CD4-positive, alpha-beta memory T cell (primary cell): ENCODE results near the gene PMEPA1. TPM values are rescaled to one million over a fixed set of nuclear protein-coding genes. Genes with fewer than 3 reads are reported as not detected.

Experiments
- CTCF ChIA-PET: fragments of 350-600 bp; sonication (Branson Sonifier 250); formaldehyde crosslinking; loops from one replicate; lab custom pipeline; 2021; ENCODE audit warnings: inconsistent platforms; ENCODE audit not compliant: partially characterized antibody; lab: Charles Lee
- POLR2A ChIA-PET: fragments of 350-600 bp; sonication (Branson Sonifier 250); formaldehyde crosslinking; loops from one replicate; lab custom pipeline; 2021; ENCODE audit not compliant: partially characterized antibody; lab: Charles Lee
- DNase-seq, 5 donors: peaks; one replicate each; pipeline versions ENCODE4 v3.0.0 to v3.0.0-alpha.2; 2020 to 2022; ENCODE audit warnings: mixed read lengths in 1 of 5
- H3K27ac ChIP-seq: one replicate; pipeline ENCODE4 v1.7.0; 2013; ENCODE audit warnings: low read depth, low read length
- H3K27me3 ChIP-seq: 2 replicates; pipeline ENCODE4 v1.7.0; 2013; ENCODE audit warnings: mild to moderate bottlenecking, low read length, moderate library complexity; ENCODE audit not compliant: insufficient read depth
- H3K36me3 ChIP-seq: 2 replicates; pipeline ENCODE4 v1.7.0; 2013; ENCODE audit warnings: mild to moderate bottlenecking, low read length, moderate library complexity; ENCODE audit not compliant: insufficient read depth
- H3K4me1 ChIP-seq: 2 replicates; pipeline ENCODE4 v1.7.0; 2013; ENCODE audit warnings: mild to moderate bottlenecking, low read length, moderate library complexity; ENCODE audit not compliant: insufficient read depth
- H3K4me3 ChIP-seq, 2 donors: one replicate each; pipeline ENCODE4 v1.7.0; 2013; ENCODE audit warnings: low read length in 2 of 2, mild to moderate bottlenecking in 1 of 2
- H3K9me3 ChIP-seq, 2 donors: one replicate each; pipeline ENCODE4 v1.7.0; 2013; ENCODE audit warnings: low read length in 2 of 2, control low read depth in 1 of 2; ENCODE audit not compliant: control insufficient read depth in 1 of 2
- H3K27ac Mint-ChIP-seq, 7 donors: one replicate each; pipeline ENCODE4 v1.8.0; 2020 to 2021; ENCODE audit warnings: mixed read lengths in 7 of 7, mild to moderate bottlenecking in 6 of 7, inconsistent platforms in 3 of 7, moderate library complexity in 3 of 7
- H3K27me3 Mint-ChIP-seq, 2 donors: one replicate each; pipeline ENCODE4 v1.8.0; 2020 to 2021; ENCODE audit warnings: mixed read lengths in 2 of 2
- H3K36me3 Mint-ChIP-seq, 2 donors: one replicate each; pipeline ENCODE4 v1.8.0; 2020 to 2021; ENCODE audit warnings: mixed read lengths in 2 of 2, inconsistent platforms in 1 of 2, mild to moderate bottlenecking in 1 of 2
- H3K4me1 Mint-ChIP-seq, 4 donors: one replicate each; pipeline ENCODE4 v1.8.0; 2020 to 2021; ENCODE audit warnings: mixed read lengths in 4 of 4, mild to moderate bottlenecking in 1 of 4
- H3K4me3 Mint-ChIP-seq, 8 donors: one replicate each; pipeline ENCODE4 v1.8.0; 2020 to 2021; ENCODE audit warnings: mixed read lengths in 8 of 8, mild to moderate bottlenecking in 7 of 8, moderate library complexity in 6 of 8, inconsistent platforms in 3 of 8
- H3K9me3 Mint-ChIP-seq, 8 donors: one replicate each; pipeline ENCODE4 v1.8.0; 2020 to 2021; ENCODE audit warnings: mixed read lengths in 8 of 8, mild to moderate bottlenecking in 5 of 8, inconsistent platforms in 3 of 8, moderate library complexity in 1 of 8
- intact Hi-C: fragments of 100-400 bp; cut with micrococcal nuclease; formaldehyde crosslinking; loops from one replicate; pipeline ENCODE4 v1.15.1; 2023
- polyA plus RNA-seq, 2 donors: library from polyadenylated mRNA; unstranded; fragments of 300-500 nt; fragmentation: Illumina TruSeq; gene quantifications; one replicate each; pipeline ENCODE4 v1.2.3, GENCODE V29; 2021
- total RNA-seq, 2 experiments: library from RNA; stranded (reverse); gene quantifications; one replicate each; pipeline ENCODE4 v1.2.3, GENCODE V29; 2021

The PMEPA1 gene
- total and polyA plus RNA-seq, 4 experiments from 2014 or later = 1.2 to 8.9 (median 5.5) TPM

DNA sequence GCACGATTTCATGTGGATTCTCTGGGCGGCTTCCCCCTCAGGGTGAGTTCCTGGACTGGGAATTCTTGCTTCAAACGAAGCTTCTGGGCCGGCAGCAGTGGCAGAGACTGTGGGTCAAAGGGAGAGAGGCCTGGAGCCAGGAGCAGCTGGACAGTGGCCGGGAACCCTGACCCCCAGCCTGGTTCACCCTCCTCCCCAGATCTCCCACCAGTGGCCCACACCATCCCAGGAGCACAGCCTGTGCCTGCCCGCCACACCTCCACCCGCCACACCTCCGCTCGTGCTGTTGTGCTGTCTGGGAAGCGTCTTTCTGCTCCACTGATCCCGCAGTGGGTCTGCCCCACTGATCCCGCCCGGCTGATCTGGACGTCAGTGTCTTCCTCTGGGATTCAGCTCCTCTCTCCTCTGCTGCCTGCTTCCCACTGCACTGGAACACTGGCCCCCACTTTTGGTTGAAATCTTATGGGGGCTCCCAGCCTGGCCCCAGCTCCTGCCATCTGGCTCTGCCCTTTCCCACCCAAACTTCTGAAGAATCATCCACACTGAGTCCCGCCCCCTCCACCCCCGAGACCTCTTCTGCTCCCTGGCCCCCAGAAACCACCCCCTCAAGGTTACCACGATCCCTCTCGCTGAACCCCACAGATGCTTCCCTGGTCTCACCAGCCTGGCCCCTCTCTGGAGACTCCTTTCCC lies 99.4 kb downstream of the PMEPA1 start:
- CTCF ChIA-PET = interaction anchor here (0.9 to 1.4 kb wide), 5 partner anchors 13 to 100 kb away, joined by 3 to 4 read pairs (median 3); no protein-coding TSS in a partner anchor
- H3K9me3 Mint-ChIP-seq = no peaks in the 10 kb centered on the region
- DNase-seq = no peak
- peaks cover 53 to 67% of the 10 kb centered on the region in 2 donors for H3K36me3 Mint-ChIP-seq
- H3K27ac Mint-ChIP-seq = peak overlapping the region in 1 of 7 donors; percentile 62
- peaks cover 10 to 29% (median 11%) of the 10 kb centered on the region in 4 donors for H3K4me1 Mint-ChIP-seq
- no peak overlapping the region for H3K4me3 ChIP-seq
- H3K27ac ChIP-seq = no peak overlapping the region
- peaks cover 56% of the 10 kb centered on the region for H3K36me3 ChIP-seq
- intact Hi-C loops = no loop called here
- no peaks in the 10 kb centered on the region for H3K27me3 Mint-ChIP-seq
- H3K9me3 ChIP-seq = no peaks in the 10 kb centered on the region
- POLR2A ChIA-PET = interaction anchor here (0.6 kb wide), 1 partner anchor 9 kb away, joined by 3 read pairs; no protein-coding TSS in a partner anchor
- no peak overlapping the region for H3K4me3 Mint-ChIP-seq
- H3K27me3 ChIP-seq = no peaks in the 10 kb centered on the region
- H3K4me1 ChIP-seq = peaks cover 13% of the 10 kb centered on the region

DNA sequence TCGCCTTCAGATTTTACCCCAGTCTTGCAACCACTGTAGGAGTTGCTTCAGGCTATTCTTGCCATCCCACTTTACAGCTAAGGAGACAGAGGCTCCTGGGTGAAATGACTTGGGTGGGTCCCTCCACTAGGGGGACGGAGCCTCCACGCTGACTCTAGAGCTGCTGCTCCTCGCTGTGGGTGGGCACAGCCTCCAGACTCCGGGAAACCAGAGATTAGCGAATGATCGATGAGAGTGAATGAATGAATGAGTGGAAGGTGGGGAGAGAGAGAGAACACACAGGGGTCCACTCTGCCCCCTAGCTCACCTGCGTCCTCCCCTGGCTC lies 100.0 kb downstream of the PMEPA1 start:
- Histone ChIP-seq H3K36me3 (peaks cover 50% of the 10 kb centered on the region), H3K27me3 (no peaks in the 10 kb centered on the region), H3K4me1 (peaks cover 10% of the 10 kb centered on the region), H3K9me3 (no peaks in the 10 kb centered on the region), H3K27ac (no peak overlapping the region), H3K4me3 (no peak overlapping the region)
- Mint-ChIP-seq H3K27ac (peak overlapping the region in 2 of 7 donors; percentile 17 to 74), H3K36me3 (peaks cover 54 to 67% of the 10 kb centered on the region in 2 donors), H3K9me3 (no peaks in the 10 kb centered on the region), H3K27me3 (no peaks in the 10 kb centered on the region), H3K4me1 (peaks cover 13 to 30% (median 15%) of the 10 kb centered on the region in 4 donors), H3K4me3 (no peak overlapping the region)
- no peak for DNase-seq
- intact Hi-C loops = no loop called here
- POLR2A ChIA-PET = no interaction called here
- CTCF ChIA-PET = interaction anchor here (0.9 to 1.4 kb wide), 2 partner anchors 13 kb away, joined by 3 to 4 read pairs; no protein-coding TSS in a partner anchor

DNA sequence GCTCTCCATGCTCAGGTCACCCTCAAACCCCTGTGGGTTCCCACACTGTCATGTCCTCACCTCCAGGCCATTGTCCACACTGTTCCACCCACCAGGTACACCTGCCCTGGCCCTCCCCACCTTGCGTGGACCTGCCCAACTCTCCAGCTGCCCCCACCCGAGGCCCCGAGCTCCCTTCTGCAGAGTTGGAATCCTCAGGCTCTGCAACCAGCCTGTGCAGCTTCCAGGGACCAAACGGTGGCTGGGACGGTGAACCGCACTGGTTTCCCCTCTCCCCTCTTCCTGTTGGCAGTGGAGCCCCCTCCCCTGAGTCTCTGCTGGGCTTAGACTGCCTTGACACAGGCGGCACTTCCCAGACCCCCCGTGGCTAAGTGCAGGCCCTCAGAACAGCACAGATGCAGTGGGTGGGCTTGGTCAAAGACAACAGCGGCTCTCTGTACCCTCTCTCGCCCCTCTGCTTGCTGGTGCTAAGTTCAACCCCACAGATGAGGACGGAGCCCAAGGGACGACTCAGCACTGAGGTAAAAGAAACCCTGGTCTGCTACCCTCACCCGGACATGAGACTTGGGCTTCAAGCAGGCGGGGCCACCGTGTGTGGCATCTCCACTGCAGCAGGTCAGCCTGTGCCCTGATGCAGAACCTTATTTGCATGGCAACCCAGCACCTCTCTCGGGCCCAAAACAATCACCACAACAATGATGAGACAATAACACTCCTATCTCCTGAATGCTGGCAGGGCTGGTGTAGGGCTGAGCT lies 100.6 kb downstream of the PMEPA1 start:
- DNase-seq = no peak
- peaks cover 10% of the 10 kb centered on the region for H3K4me1 ChIP-seq
- intact Hi-C loops = no loop called here
- H3K27me3 ChIP-seq = no peaks in the 10 kb centered on the region
- H3K9me3 ChIP-seq = no peaks in the 10 kb centered on the region
- Mint-ChIP-seq H3K27ac (peak overlapping the region in 1 of 7 donors; percentile 41), H3K36me3 (peaks cover 51 to 65% of the 10 kb centered on the region in 2 donors), H3K27me3 (no peaks in the 10 kb centered on the region), H3K9me3 (no peaks in the 10 kb centered on the region), H3K4me1 (peaks cover 15 to 35% (median 18%) of the 10 kb centered on the region in 4 donors), H3K4me3 (no peak overlapping the region)
- H3K36me3 ChIP-seq = peaks cover 45% of the 10 kb centered on the region
- H3K4me3 ChIP-seq = no peak overlapping the region
- POLR2A ChIA-PET = no interaction called here
- CTCF ChIA-PET = interaction anchor here (0.9 to 1.4 kb wide), 2 partner anchors 12 to 14 kb away, joined by 3 to 4 read pairs; no protein-coding TSS in a partner anchor
- H3K27ac ChIP-seq = no peak overlapping the region

DNA sequence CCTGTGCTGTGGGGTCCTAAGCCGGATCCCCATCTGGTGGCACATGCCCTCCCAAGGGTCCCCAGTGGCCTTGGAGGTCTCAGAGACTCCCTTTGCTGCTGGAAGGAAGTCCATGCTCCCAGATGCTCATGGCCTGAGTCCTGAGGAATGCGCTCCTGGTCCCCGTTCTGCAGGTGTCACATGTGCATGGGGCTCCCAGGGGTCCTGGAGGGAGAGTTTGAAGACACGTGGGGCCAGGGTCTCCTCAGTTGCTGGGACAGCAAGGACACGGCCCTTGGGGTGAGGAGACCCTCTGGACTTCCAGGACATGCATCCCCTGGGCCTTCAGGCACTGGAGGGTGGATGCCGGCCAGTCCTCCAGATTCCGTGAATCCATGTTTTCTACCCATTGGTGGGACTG lies 101.3 kb downstream of the PMEPA1 start:
- Histone ChIP-seq H3K36me3 (peaks cover 39% of the 10 kb centered on the region), H3K9me3 (no peaks in the 10 kb centered on the region), H3K4me3 (no peak overlapping the region), H3K4me1 (peaks cover 13% of the 10 kb centered on the region), H3K27me3 (no peaks in the 10 kb centered on the region), H3K27ac (no peak overlapping the region)
- Mint-ChIP-seq H3K9me3 (no peaks in the 10 kb centered on the region), H3K4me1 (peaks cover 15 to 38% (median 20%) of the 10 kb centered on the region in 4 donors), H3K4me3 (no peak overlapping the region), H3K36me3 (peaks cover 48 to 62% of the 10 kb centered on the region in 2 donors), H3K27ac (no peak overlapping the region), H3K27me3 (no peaks in the 10 kb centered on the region)
- intact Hi-C loops = no loop called here
- POLR2A ChIA-PET = no interaction called here
- CTCF ChIA-PET = interaction anchor here (1.1 kb wide), 1 partner anchor 14 kb away, joined by 4 read pairs; no protein-coding TSS in a partner anchor
- DNase-seq = no peak

DNA sequence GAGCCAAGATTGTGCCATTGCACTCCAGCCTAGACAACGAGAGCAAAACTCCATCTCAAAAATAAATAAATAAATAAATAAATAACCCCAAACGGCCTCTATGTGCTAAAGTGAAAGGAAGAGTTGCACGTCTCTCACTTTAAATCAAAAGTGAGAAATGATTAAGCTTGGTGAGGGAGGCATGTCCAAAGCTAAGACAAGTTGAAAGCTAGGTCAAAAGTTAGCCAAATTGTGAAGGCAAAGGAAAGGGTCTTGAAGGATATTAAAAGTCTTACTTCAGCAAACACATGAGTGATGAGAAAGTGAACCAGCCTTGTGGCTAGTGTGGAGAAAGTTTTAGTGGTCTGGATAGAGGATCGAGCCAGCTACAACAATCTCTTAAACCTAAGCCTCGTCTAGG lies 103.9 kb downstream of the PMEPA1 start:
- no peaks in the 10 kb centered on the region for H3K9me3 ChIP-seq
- H3K27me3 Mint-ChIP-seq = no peaks in the 10 kb centered on the region
- no peak overlapping the region for H3K4me3 ChIP-seq
- no peak overlapping the region for H3K27ac ChIP-seq
- H3K4me1 Mint-ChIP-seq = peaks cover 15 to 38% (median 20%) of the 10 kb centered on the region in 4 donors
- peak overlapping the region in 1 of 8 donors; percentile 21 for H3K4me3 Mint-ChIP-seq
- H3K27ac Mint-ChIP-seq = peak overlapping the region; percentile 31 to 84 (median 77)
- intact Hi-C loops = no loop called here
- H3K4me1 ChIP-seq = peaks cover 13% of the 10 kb centered on the region
- H3K9me3 Mint-ChIP-seq = no peaks in the 10 kb centered on the region
- DNase-seq = no peak
- CTCF ChIA-PET = interaction anchor here (1.0 to 2.3 kb wide), 5 partner anchors 9 to 17 kb away, joined by 3 to 10 read pairs (median 5); partner anchors contain the start of gene ZBP1
- no peaks in the 10 kb centered on the region for H3K27me3 ChIP-seq
- POLR2A ChIA-PET = interaction anchor here (2.1 kb wide), 1 partner anchor 14 kb away, joined by 5 read pairs; the partner anchor contains the start of gene ZBP1
- peaks cover 38 to 50% of the 10 kb centered on the region in 2 donors for H3K36me3 Mint-ChIP-seq
- H3K36me3 ChIP-seq = peaks cover 17% of the 10 kb centered on the region

DNA sequence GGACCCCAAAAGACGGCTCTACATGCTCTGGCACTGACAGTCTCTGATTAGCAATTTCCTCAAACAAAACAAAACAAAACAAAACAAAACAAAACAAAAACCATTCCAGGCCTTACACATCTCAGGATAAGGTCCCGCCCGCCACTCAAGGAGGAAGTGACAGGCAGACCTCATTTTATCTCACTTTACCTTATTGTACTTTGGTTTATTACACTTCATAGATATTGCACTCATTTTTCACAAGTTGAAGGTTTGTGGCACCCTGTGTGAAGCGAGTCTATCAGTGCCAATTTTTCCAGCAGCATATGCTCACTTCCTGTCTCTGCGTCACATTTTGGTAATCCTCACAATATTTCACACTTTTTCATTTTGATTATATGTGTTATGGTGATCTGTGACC lies 104.8 kb downstream of the PMEPA1 start:
- peaks cover 15 to 38% (median 20%) of the 10 kb centered on the region in 4 donors for H3K4me1 Mint-ChIP-seq
- Histone ChIP-seq H3K4me1 (peaks cover 13% of the 10 kb centered on the region), H3K36me3 (peaks cover 9% of the 10 kb centered on the region), H3K27me3 (no peaks in the 10 kb centered on the region), H3K27ac (peak overlapping the region; percentile 14), H3K4me3 (no peak overlapping the region), H3K9me3 (no peaks in the 10 kb centered on the region)
- H3K27ac Mint-ChIP-seq = peak overlapping the region; percentile 62 to 94 (median 81)
- ChIA-PET CTCF (no interaction called here), POLR2A (interaction anchor here (0.9 kb wide), 1 partner anchor 24 kb away, joined by 3 read pairs; no protein-coding TSS in a partner anchor)
- H3K36me3 Mint-ChIP-seq = peaks cover 30 to 42% of the 10 kb centered on the region in 2 donors
- H3K9me3 Mint-ChIP-seq = no peaks in the 10 kb centered on the region
- peak in 1 of 5 donors; percentile 16 for DNase-seq
- H3K27me3 Mint-ChIP-seq = no peaks in the 10 kb centered on the region
- peak overlapping the region in 2 of 8 donors; percentile 41 to 68 for H3K4me3 Mint-ChIP-seq
- intact Hi-C loops = no loop called here
